ENCODE measurements around the gene PROCR.
"Not testable (repeated sequence)": the region's sequence is repeated elsewhere in the genome, so short reads cannot be mapped to it uniquely, and the experiment has no call there.

The PROCR gene

DNA sequence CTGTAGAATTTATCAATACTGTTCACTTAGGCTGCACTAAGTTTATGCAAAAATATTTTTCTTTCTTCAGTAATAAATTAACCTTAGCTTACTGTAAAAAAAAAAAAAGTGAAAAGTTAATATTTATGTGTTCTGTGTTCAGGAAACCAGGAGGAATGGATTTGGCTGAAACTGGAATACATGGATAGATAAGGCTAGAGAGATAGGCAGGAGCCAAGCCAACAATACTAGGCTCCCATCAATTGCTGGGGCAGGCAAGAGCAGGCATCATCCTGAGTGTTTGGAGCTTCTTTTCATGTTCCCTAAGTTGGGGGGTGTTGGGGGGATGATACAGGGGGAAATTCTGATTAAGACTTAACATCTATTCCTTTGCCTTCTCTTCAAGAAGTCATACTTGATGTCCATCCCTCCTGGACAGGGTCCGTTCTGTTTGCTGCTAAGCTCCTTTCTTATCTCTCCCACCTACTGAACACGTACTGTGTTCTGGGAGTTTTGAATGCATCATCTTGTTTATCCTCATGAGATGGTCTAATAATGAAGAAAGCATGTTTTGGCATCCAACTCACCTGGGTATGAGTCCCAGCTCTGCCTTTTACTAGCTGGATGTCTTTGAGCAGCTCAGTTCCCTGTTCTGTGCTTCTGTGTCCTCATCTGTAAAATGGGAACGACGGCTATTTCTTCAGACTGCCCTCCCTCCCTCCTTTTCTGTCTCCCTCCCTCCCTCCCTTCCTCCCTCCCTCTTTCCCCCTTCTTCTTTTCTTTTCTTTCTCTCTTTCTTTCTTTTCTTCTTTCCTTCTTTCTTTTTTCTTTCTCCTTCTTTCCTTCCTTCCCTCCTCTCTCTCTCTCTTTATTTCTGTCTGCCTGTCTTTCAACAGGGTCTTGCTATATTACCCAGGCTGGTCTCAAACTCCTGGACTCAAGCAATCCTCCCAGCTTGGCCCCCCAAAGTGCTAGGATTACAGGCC is 6.4 kb upstream of the PROCR start:
- no peak for DNase-seq

DNA sequence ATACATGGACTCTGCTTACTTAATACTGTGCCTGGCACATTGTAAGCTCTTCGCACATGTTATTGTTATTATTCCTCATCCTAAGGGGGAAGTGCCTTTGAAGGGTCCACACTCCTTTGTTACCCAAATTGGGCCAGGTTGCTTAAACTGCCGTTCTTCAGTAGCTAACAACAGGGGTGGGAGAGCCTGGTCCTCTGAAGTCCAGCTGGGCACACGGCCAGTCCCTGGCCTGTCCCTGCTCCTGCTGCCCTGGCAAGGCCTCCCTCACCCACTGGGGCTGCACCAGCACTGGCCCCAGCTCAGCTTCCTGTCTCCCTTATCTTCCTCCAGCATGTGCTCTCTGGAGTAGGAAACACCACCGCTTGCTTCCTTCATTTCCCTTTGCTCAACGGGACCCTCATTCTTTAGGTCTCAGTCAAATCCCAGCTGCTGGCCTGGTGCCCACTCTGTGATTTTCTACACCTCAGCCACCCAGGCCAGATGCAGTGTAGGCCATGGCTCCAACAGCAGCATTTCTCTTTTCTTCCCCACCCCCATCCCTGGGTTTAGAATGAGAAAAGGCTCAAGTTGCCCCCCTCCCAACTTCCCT is 5.5 kb upstream of the PROCR start:
- peak; percentile 25 for DNase-seq

DNA sequence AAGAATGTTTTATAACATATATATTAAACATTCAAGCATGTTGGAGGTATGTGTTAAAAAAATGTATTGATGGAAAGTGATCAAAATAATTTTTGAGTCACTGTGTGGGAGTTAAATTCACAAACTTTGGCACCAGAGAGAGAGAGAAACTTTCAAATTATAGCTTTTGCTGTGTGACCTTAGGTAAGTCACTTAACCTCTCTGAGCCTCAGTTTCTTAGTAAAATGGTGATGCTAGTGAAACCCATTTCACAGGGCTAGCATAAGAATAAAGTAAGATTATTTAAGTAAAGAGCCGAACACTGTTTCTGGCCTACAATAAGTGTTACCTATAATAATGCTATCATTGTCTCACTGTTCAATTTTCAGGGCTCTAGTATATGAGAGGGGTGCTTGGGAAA is 4.1 kb upstream of the PROCR start:
- DNase-seq = no peak

DNA sequence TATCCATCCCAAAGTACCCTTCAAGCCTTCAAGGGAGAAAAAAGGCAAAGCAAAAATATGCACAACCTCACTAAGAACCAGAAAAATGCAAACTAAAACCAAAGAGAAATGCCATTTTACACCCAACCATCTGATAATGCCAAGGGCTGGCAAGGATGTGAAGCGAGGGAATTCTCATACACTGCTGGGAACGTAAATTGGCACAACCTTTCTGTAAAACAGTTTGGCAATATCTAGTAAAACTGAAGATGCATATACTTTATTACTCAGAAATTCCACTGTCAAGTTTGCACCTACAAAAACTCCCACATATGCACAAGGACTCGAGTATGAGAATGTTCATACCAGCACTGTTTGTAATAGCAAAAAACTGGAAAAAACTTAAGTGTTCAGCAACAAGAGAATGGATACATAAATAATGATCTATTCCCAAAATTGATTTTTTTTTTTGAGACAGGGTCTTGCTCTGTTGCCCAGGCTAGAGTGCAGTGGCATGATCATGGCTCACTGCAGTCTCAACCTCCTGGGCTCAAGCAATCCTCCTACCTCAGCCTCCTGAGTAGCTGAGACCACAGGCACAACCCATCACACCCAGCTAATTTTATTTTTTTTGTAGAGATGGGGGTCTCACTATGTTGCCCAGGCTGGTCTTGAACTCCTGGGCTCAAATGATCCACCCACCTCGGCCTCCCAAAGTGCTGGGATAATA is 3.0 kb upstream of the PROCR start:
- not testable (repeated sequence) for DNase-seq

DNA sequence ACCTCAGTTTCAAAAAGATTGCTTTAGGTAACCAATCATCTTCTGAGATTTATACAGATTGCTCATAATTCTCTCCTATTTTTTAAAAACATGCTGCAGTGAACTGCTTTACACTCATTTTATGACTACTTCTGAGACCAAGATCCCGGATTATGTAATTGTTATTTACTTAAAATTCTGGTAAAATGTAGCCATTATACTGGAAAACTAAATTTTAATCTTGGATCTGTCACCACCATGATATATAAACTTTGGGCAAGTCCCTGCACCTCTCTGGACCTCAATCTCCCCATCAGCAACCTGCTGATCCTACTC is 477 bp upstream of the PROCR start:
- no peak for DNase-seq

DNA sequence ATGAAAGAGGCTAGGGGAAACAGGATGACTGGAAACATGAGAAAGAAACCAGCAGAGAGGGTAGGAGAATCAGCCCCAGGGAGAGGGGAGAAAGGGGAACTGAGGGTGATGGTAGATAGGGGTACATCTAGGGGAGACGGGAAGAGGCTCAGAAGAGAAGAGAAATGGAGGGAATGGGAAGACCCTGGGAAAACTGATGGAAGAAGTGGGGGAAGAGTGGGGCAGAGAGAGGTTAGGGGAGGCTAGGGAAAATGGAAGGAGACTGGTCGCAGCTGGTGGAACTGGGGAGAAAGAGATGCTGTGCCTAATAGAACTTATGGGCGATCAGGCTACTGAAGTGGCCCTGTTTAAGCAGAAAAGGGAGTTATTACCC is 548 bp downstream of the PROCR start:
- DNase-seq = no peak

DNA sequence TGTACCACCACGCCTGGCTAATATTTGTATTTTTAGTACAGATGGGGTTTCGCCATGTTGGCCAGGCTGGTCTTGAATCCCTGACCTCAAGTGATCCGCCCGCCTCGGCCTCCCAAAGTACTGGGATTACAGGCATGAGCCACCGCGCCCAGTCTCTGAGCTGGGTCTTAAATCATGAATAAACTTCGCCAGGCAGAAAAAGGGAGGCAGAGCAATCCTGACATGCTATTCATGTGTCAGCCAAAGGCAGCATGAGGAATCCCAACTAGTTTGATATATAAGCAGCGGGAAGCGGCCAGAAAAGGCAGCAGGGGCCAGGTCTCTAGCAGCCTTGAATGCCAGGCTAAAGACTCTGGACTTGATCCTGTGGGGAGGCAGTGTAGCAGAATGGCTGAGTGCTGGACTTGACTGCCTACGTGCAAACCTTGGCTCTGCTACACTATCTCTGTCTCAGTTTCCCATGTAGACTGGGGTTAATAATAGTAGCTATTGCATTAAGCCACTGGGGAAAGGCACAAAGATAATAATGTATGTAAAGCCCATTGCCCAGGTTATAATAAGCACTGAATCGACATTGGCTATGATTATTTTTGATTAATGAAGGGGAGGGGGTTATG is 1.8 kb downstream of the PROCR start:
- DNase-seq = no peak

DNA sequence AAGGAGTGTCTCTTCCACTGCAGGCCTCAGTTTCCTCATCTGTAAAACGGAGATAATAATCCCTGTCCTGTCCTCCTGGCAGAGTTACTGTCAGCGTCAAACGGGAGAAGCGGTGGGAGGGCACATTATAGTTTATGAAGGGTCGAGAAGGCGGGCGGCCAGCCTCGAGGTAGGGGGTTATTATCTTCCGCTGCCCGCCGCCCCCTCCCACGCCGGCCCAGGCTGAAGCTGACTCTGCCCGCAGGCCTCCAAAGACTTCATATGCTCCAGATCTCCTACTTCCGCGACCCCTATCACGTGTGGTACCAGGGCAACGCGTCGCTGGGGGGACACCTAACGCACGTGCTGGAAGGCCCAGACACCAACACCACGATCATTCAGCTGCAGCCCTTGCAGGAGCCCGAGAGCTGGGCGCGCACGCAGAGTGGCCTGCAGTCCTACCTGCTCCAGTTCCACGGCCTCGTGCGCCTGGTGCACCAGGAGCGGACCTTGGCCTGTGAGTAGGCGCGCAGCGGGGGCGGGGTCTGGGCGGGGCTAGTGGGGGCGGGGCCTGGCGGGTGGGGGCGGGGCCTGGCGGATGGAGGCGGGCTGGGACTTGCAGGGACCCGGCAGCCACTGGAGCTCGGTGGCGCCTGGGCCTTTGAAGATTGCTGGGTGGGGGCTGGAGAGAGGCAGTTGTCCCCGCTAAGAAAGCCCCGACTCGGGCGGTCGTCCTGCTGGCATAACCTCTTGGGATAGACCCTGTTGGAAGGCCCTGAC is 2.8 kb downstream of the PROCR start:
- no peak for DNase-seq

DNA sequence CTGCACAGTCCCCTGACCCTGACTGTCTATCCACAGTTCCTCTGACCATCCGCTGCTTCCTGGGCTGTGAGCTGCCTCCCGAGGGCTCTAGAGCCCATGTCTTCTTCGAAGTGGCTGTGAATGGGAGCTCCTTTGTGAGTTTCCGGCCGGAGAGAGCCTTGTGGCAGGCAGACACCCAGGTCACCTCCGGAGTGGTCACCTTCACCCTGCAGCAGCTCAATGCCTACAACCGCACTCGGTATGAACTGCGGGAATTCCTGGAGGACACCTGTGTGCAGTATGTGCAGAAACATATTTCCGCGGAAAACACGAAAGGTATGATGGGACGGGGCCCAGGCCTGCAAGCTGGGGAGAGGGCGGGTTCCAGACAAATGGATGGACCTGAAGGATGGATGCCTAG is 4.3 kb downstream of the PROCR start:
- DNase-seq = no peak

DNA sequence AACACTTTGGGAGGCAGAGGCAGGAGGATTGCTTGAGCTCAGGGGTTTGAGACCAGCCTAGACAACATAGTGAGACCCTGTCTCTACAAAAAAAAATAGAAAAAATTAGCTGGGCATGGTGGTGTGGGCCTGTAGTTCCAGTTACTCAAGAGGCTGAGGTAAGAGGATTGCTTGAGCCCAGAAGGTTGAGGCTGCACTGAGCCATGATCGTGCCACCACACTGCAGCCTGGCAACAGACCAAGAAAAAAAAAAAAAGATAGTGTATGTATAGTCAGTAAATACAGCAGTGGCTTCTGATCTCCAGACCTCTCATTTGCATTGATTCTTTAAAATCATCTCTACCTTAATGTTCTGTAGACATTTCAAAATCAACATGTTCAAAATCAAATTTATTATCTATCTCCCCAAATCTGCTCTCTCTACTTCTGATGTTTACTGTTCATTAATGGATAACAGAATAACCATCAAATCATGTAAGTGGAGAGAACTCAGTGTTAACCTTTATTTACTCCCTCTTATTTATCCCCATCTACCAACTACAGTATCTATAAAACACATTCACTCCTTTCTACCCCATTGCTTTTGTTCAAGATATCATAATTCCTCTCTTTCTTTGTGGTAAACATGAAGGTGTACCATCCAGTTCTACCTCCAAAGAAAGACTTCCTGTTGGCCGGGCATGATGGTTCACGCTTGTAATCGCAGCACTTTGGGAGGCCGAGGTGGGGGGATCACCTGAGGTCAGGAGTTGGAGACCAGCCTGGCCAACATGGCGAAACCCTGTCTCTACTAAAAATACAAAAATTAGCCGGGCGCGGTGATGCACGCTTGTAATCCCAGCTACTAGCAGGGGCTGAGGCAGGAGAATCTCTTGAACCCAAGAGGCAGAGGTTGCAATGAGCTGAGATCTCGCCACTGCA is 7.7 kb downstream of the PROCR start:
- no peak for DNase-seq

DNA sequence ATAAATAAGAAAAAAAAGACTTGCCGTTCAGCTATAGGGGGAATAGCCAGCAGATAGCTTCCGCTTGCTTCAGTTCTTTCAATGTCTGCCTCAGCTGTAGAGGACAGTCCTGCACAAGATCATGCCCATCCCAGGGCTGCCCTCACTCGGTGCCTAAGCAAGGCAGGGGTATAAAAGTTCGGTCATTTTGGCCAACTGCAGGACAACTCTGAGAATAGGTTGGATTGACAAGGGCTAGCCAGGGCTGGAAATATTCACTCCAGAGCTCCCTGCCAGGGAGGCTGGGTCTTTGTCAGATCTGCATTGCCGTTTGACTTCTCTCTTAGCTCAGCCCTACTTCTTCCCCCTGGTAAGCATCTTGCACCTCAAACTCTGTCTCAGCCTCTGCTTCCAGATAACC is 8.4 kb downstream of the PROCR start:
- no peak for DNase-seq

DNA sequence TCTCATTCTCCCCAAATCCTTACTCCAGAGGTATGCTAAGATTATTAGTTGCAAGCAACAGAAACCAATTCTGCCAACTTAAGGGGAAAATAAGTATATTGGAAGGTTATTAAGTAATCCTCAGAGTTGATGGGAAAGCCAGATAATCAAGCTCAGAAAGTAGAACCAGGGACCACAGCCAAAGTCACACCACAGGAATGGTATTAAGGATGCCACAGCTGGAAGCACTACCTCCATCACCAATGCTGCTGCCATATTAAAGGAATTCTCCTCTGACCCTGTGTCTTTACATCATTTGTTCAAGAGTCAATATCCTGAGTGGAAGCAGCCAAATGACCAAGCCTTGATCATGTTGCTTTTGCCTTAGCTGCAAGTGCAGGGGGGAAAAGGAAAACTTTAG is 9.9 kb downstream of the PROCR start:
- peak; percentile 29 for DNase-seq

DNA sequence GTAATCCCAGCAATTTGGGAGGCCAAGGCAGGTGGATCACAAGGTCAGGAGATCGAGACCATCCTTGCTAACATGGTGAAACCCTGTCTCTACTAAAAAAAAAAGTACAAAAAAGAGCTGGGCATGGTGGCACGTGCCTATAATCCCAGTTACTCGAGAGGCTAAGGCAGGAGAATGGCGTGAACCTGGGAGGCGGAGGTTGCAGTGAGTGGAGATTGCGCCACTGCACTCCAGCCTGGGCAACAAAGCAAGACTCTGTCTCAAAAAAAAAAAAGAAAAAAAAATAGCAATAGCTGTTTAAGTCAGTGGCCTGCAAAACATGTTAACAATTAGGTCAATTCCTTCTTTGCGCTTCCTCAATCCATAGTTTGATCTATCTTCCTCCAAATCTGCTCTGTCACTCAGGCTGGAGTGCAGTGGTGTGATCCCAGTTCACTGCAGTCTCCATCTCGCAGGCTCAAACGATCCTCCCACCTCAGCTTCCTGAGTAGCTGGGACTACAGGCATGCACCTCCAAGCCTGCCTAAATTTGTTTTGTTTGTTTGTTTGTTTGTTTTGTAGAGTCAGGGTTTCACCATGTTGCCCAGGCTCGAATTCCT is 14.9 kb downstream of the PROCR start:
- not testable (repeated sequence) for DNase-seq

DNA sequence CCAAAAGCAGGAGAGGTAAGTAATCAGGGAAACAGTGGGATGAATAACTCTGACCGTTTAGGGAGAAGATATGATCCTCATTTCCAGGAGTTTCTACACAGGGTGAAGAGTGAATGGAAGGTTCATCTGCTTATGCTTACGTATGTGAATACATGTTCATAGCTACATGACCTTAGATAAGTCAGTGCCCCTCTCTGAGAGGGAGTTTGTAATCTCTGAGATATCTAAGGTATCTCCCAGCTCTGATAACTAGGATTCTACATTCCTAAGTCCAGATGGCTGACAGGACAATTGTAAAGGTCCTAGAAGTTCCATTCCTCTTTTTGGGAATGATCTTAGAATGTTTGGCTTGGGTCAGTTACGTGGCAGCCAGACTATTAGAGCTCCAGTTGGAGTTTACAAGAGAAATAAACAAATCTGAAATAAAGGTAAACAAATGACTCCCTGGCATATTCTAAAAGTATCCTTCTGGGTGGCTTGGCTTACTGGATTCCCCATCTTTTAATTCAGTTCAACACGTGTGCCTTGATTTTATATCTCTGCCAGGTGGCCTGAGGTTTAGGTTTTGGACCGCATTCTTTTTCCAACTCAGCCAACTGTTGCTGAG is 15.8 kb downstream of the PROCR start:
- DNase-seq = no peak

DNA sequence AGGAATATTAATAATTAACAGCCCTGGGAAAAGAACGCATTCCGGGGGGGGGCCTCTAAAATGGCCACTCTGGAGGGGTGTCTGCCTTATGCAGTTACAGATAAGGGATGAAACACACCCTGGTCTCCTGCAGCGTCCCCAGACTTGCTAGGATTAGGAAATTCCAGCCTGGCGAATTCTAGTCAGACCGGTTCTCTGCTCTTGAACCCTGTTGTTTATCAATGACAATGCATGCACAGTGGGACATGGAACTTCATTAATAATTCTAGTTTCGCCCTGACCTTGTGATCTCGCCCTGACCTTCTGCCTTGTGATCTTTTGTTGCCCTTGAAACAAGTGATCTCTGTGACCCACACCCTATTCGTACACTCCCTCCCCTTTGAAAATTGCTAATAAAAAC is 17.4 kb downstream of the PROCR start:
- not testable (repeated sequence) for DNase-seq

DNA sequence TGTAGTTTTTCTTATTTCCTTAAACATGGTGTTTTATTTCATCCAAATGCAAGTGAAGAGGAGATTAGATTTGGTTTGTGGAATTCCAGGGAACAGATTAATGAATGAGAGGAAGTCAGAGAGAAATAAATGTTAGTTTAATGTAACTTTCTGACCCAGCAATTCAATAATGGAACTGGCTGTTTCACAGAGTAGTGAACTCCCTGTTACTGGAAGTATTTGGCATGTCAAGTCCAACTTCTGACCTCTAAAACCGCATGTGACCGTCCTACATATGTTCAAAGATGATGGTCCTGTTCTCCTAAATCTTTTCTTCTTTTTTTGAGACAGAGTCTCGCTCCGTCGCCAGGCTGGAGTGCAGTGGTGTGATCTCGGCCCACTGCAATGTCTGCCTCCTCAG is 18.7 kb downstream of the PROCR start:
- no peak for DNase-seq

DNA sequence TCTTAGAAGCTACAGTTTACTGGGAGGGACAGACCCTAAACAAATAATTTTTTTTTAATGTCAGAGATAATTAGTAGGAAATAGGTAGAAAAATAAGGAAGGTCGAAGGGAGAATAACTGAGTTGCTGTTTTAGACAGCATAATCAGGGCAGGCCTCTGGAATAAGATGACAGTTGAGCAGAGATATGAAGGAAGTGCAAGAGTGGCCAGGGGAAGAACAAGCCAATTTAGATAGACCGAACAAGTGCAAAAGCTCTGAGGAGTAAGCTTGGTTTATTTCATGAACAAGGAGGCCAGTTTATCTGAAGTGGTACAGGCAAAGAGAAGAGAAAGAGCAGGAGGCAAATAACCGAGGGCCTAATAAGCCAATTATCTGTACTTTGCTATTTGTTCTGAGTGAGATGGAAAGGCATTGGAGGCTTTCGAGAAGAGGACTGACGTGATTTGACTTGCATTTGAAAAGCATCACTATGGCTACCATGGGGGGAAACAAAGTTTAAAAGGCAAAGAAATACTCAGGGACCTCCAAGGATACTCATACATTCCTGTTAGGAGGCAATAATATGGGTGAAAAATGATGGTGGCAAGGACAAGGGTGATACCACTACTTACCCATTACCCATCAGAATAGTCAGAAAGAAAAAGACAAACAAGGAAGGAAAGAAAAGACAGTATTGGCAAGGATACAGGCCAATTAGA is 19.7 kb downstream of the PROCR start:
- no peak for DNase-seq

DNA sequence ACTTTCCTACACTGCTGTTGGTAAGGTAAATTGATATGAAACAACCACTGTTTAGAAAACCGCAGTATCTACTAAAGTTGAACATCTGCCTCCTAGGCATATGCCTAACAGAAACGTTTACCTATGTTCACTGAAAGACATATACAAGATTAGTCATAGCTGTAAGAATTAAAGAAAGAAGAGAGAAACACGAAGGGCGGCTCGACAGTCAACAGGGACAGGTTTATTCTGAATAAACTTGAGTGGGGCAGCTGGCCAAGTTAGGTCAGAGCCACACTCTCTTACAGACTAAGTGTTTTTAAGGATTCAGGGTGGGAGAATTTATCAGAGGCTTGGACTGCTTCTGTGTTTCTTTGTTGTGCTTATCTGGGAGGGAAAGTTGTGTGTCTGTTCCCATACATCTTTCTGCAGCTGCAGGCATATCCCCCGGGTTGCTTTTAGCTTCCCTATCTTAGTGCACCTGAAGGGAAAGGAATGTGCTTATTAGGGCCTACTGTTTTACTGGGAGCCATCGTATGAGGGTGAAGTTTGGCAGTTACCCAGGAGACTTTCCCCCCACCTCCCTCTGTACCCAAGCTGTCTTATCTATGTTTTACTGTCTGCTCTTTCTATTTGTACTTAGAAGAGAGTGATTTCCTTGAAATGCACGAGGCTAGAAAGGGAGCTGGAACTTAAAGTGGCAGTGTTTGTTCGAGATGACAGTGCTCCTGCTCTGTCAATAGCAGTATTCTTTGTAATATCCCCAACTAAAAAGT is 20.4 kb downstream of the PROCR start:
- no peak for DNase-seq
